Brain microvascular endothelial cell (primary cell): ENCODE measurements around the gene CYB5RL.
"Not testable (repeated sequence)": the region's sequence is repeated elsewhere in the genome, so short reads cannot be mapped to it uniquely, and the experiment has no call there.

Source experiments
- DNase-seq: peaks from one replicate; pipeline ENCODE4 v3.0.0-alpha.2; 2020
- H3K27ac ChIP-seq: fragments of 250-450 bp; sonication (Bioruptor Pico); 2 replicates; pipeline ENCODE4 v1.5.1; 2020; ENCODE audit warnings: mild to moderate bottlenecking, moderate library complexity
- H3K27me3 ChIP-seq: fragments of 250-450 bp; sonication (Bioruptor Pico); replicated peaks from 2 replicates; pipeline ENCODE4 v1.5.1; 2020; ENCODE audit warnings: mild to moderate bottlenecking
- H3K36me3 ChIP-seq: fragments of 250-450 bp; sonication (Bioruptor Pico); replicated peaks from 2 replicates; pipeline ENCODE4 v1.5.1; 2020; ENCODE audit warnings: mild to moderate bottlenecking
- H3K4me3 ChIP-seq: 2 replicates; pipeline ENCODE4 v1.5.1; 2011; ENCODE audit warnings: low read depth, mild to moderate bottlenecking, control low read depth, low read length, moderate library complexity
- CTCF ChIP-seq: IDR thresholded peaks from 2 replicates; pipeline ENCODE4 v1.5.1; 2011; ENCODE audit warnings: low read depth, mild to moderate bottlenecking, moderate library complexity, low read length, control low read depth, inconsistent platforms; ENCODE audit errors: missing control alignments
- in situ Hi-C: cut with HindIII; loops from 2 replicates; pipeline ENCODE4 v1.10.0; 2017; ENCODE audit warnings: low sequenced_read_pairs, low pct_ligation_motif_present

CYB5RL gene

GRCh38 chr1:54219688-54220003 lies 19.8 kb upstream of the CYB5RL start:
- no peak overlapping the region for H3K27ac ChIP-seq
- H3K36me3 ChIP-seq: peaks cover 43% of the 10 kb centered on the region
- TF ChIP-seq CTCF: no peak
- in situ Hi-C loops: no loop called here
- no peak for DNase-seq
- no peak overlapping the region for H3K4me3 ChIP-seq
- H3K27me3 ChIP-seq: no peaks in the 10 kb centered on the region

- in situ Hi-C loops: no loop called here
- DNase-seq: no peak
- H3K27me3 ChIP-seq: no peaks in the 10 kb centered on the region
- no peak for TF ChIP-seq CTCF
- H3K4me3 ChIP-seq: no peak overlapping the region
- no peak overlapping the region for H3K27ac ChIP-seq
- H3K36me3 ChIP-seq: peaks cover 49% of the 10 kb centered on the region
Measured at GRCh38 chr1:54218883-54219687, 19.3 kb upstream of the CYB5RL start.

- H3K27ac ChIP-seq: no peak overlapping the region
- in situ Hi-C loops: no loop called here
- peaks cover 77% of the 10 kb centered on the region for H3K36me3 ChIP-seq
- no peak for TF ChIP-seq CTCF
- DNase-seq: no peak
- H3K4me3 ChIP-seq: no peak overlapping the region
- H3K27me3 ChIP-seq: no peaks in the 10 kb centered on the region
Measured at GRCh38 chr1:54215523-54215922, 15.7 kb upstream of the CYB5RL start.

- no peaks in the 10 kb centered on the region for H3K27me3 ChIP-seq
- in situ Hi-C loops: no loop called here
- no peak for DNase-seq
- H3K4me3 ChIP-seq: no peak overlapping the region
- no peak overlapping the region for H3K27ac ChIP-seq
- TF ChIP-seq CTCF: no peak
- peaks cover 84% of the 10 kb centered on the region for H3K36me3 ChIP-seq
Measured at GRCh38 chr1:54212872-54213271, 13.0 kb upstream of the CYB5RL start.

- H3K27me3 ChIP-seq, in situ Hi-C loops, H3K4me3 ChIP-seq, DNase-seq, H3K27ac ChIP-seq: not testable (repeated sequence)
- peaks cover 58% of the 10 kb centered on the region for H3K36me3 ChIP-seq
Measured at GRCh38 chr1:54207896-54208295, 8.1 kb upstream of the CYB5RL start.

- in situ Hi-C loops: no loop called here
- no peak for TF ChIP-seq CTCF
- Histone ChIP-seq H3K27ac (no peak overlapping the region), H3K4me3 (no peak overlapping the region), H3K27me3 (no peaks in the 10 kb centered on the region), H3K36me3 (peaks cover 52% of the 10 kb centered on the region)
- no peak for DNase-seq
Measured at GRCh38 chr1:54207287-54207686, 7.5 kb upstream of the CYB5RL start.
